Activated naive CD8-positive, alpha-beta T cell treated with anti-CD3 and anti-CD28 coated beads, Interleukin-2, amount 50 U/mL, for 24 hours (primary cell): ENCODE measurements around the gene RAB40B.
"Not testable (repeated sequence)": the region's sequence is repeated elsewhere in the genome, so short reads cannot be mapped to it uniquely, and the experiment has no call there.

ENCODE experiments used
- ATAC-seq: fragments of 150-1000 bp; cut with Tn5 transposase; one replicate; pipeline ENCODE4 v1.10.0; 2021
- DNase-seq: peaks from one replicate; pipeline ENCODE4 v3.0.0; 2021
- H3K27ac Mint-ChIP-seq: one replicate; pipeline ENCODE4 v1.8.0; 2021; ENCODE audit warnings: mild to moderate bottlenecking, mixed read lengths
- H3K27me3 Mint-ChIP-seq: one replicate; pipeline ENCODE4 v1.8.0; 2021; ENCODE audit warnings: mixed read lengths
- H3K36me3 Mint-ChIP-seq: one replicate; pipeline ENCODE4 v1.8.0; 2021; ENCODE audit warnings: low read depth, mixed read lengths
- H3K4me1 Mint-ChIP-seq: one replicate; pipeline ENCODE4 v1.8.0; 2021; ENCODE audit warnings: mixed read lengths
- H3K4me3 Mint-ChIP-seq: one replicate; pipeline ENCODE4 v1.8.0; 2021; ENCODE audit warnings: mild to moderate bottlenecking, moderate library complexity, mixed read lengths
- H3K9me3 Mint-ChIP-seq: one replicate; pipeline ENCODE4 v1.8.0; 2021; ENCODE audit warnings: mixed read lengths

RAB40B gene

GRCh38 chr17:82658331-82658730 is 40.2 kb downstream of the RAB40B start:
- H3K27ac Mint-ChIP-seq: no peak overlapping the region
- no peaks in the 10 kb centered on the region for H3K27me3 Mint-ChIP-seq
- no peaks in the 10 kb centered on the region for H3K9me3 Mint-ChIP-seq
- DNase-seq (no peak), ATAC-seq (no peak)
- no peak overlapping the region for H3K4me3 Mint-ChIP-seq
- H3K36me3 Mint-ChIP-seq: no peaks in the 10 kb centered on the region
- H3K4me1 Mint-ChIP-seq: no peaks in the 10 kb centered on the region

DNA sequence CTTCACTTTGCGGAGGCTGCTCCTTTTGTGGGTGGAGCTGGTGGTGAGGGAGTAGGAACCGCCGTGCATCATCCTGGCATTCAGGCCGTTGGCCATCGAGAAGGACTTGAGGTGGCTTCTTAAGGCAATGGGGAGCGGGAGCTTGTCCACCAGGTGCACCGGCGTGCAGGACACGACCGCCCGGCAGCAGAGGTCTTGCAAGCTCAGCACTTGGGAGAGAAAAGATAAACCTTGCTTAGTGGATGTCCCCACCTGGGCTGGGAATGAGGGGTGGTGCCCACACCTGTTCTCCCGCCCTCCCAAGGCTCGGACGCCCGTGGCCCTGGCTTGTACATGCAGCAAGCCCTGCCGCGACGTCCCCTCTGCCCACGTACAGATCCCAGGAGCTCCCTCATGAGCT is 40.6 kb downstream of the RAB40B start:
- no peak for DNase-seq
- no peak overlapping the region for H3K4me3 Mint-ChIP-seq
- ATAC-seq: no peak
- H3K27me3 Mint-ChIP-seq: no peaks in the 10 kb centered on the region
- no peaks in the 10 kb centered on the region for H3K9me3 Mint-ChIP-seq
- no peaks in the 10 kb centered on the region for H3K4me1 Mint-ChIP-seq
- H3K36me3 Mint-ChIP-seq: no peaks in the 10 kb centered on the region
- H3K27ac Mint-ChIP-seq: no peak overlapping the region

DNA sequence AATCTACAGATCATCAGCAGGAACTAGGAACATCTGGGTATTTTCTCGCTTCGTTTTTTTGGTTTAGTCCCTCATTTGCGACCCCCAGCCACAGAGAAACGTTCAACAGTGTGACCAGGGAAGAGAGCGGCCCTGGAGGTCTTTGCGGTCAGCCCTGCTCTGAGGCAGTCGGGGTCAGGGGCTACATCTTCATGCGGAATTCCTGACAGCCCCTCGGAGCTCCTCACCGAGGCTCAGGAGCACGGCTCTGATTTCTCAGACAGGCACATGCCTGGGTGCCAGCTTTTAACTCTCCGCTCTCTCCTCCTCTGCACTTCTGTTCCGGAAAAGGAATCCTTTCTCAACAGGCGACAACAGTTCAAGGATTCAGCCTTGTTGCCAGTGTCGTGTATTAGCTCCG is 42.2 kb downstream of the RAB40B start:
- H3K27ac Mint-ChIP-seq: no peak overlapping the region
- no peaks in the 10 kb centered on the region for H3K27me3 Mint-ChIP-seq
- H3K9me3 Mint-ChIP-seq: no peaks in the 10 kb centered on the region
- no peaks in the 10 kb centered on the region for H3K36me3 Mint-ChIP-seq
- H3K4me3 Mint-ChIP-seq: no peak overlapping the region
- ATAC-seq (no peak), DNase-seq (no peak)
- H3K4me1 Mint-ChIP-seq: no peaks in the 10 kb centered on the region

DNA sequence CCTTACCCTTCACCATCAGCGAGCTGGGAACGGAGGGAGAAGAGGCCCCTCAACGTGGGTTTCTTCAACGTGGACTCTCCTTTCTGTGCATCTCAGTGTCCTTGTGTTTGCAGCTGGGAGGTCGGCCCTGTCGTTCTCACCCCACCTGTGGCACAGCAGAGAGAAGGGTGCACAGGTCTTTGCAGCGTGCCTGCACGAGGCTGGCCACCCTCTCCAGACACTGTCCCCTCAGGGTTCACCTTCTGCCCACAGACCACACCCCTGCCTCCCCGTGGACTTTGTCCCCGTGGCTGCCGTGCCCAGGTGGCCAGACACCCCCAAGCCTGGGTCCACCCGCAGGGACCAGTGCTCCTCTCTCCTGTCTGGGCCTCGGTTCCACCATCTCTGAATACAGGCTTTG is 43.0 kb downstream of the RAB40B start:
- no peaks in the 10 kb centered on the region for H3K36me3 Mint-ChIP-seq
- no peak overlapping the region for H3K27ac Mint-ChIP-seq
- H3K27me3 Mint-ChIP-seq: no peaks in the 10 kb centered on the region
- H3K4me3 Mint-ChIP-seq: no peak overlapping the region
- DNase-seq (no peak), ATAC-seq (no peak)
- H3K9me3 Mint-ChIP-seq: no peaks in the 10 kb centered on the region
- H3K4me1 Mint-ChIP-seq: no peaks in the 10 kb centered on the region

- no peaks in the 10 kb centered on the region for H3K4me1 Mint-ChIP-seq
- ATAC-seq (no peak), DNase-seq (no peak)
- H3K27ac Mint-ChIP-seq: no peak overlapping the region
- no peaks in the 10 kb centered on the region for H3K9me3 Mint-ChIP-seq
- H3K27me3 Mint-ChIP-seq: no peaks in the 10 kb centered on the region
- no peaks in the 10 kb centered on the region for H3K36me3 Mint-ChIP-seq
- no peak overlapping the region for H3K4me3 Mint-ChIP-seq
Measured at GRCh38 chr17:82655038-82655479, 43.4 kb downstream of the RAB40B start.

DNA sequence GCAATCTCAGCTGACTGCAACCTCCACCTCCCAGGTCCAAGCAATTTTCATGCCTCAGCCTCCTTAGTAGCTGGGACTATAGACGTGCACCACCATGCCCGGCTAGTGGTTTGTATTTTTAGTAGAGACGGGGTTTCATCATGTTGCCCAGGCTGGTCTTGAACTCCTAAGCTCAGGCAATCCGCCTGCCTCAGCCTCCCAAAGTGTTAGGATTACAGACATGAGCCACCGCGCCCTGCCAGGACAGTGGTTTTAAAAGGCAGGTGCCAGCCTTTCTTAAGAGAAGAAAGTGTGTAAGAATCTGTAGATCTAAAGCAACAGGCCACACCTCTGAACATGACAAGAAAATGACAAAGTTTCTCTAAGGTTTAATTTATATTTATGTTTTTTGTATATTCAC is 43.9 kb downstream of the RAB40B start:
- DNase-seq, H3K9me3 Mint-ChIP-seq, H3K36me3 Mint-ChIP-seq, H3K27me3 Mint-ChIP-seq, H3K4me3 Mint-ChIP-seq, H3K4me1 Mint-ChIP-seq, ATAC-seq, H3K27ac Mint-ChIP-seq: not testable (repeated sequence)

DNA sequence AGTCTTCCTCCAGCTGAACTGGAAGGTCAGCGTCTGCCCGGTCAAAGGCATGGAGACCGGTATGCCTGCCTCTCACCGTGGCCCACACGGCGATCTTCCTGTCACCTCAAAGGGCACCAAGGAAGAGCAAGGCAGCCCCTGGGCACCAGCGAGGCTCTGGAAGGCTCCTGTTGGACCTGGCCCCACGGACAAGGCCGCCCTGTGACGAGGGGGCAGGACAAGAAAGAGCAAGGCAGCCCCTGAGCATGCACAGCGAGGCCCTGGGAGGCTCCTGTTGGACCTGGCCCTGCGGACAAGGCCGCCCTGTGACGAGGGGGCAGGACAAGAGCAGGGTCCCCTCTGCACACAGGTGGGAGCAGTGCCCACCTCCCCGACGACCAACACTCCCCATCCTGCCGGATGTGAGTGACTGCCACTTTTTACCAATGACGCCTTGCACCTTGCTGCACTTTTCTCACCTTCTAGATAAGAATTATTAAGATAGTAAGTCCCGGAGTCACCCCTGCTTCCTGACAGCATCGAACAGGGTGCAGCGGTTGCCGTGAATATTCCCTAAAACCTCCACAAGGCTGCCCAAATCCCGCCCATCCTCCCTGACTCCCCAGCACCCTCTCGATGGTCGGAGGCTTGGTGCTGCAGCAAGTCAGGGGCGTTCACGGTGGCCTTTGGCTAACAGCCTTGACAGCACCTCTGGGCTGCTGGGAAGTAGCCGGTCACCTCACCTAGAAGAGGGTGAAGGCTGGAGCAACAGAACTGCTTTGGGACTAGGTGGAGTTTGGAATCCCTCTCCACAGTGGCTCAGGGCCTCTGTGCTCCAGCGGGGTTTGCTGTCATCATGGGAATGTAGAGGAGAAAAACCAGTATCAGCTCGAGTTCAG is 44.6 kb downstream of the RAB40B start:
- DNase-seq (no peak), ATAC-seq (no peak)
- Mint-ChIP-seq H3K4me3 (no peak overlapping the region), H3K9me3 (no peaks in the 10 kb centered on the region), H3K4me1 (no peaks in the 10 kb centered on the region), H3K27me3 (no peaks in the 10 kb centered on the region), H3K36me3 (no peaks in the 10 kb centered on the region), H3K27ac (no peak overlapping the region)

DNA sequence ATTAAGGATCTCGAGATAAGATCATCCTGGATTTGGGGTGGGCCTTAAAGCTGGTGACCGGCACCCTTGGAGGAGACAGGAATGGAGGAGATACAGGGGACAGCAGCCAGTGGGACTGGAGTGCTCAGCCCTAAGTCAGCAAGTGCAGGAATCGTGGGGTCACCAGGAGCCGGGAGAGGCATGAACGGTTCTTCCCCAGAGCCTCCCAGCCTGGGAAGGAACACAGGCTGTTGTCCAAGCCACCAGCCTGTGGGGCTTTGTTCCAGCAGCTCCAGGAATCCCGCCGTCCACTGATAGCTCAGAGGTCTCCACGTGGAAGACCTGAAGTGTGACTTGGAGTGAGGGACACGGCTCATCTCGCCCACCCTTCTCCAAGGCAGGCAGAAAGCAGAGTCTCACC is 47.8 kb downstream of the RAB40B start:
- peaks cover 12% of the 10 kb centered on the region for H3K4me1 Mint-ChIP-seq
- no peaks in the 10 kb centered on the region for H3K9me3 Mint-ChIP-seq
- no peak overlapping the region for H3K4me3 Mint-ChIP-seq
- H3K36me3 Mint-ChIP-seq: peaks cover 9% of the 10 kb centered on the region
- H3K27me3 Mint-ChIP-seq: no peaks in the 10 kb centered on the region
- ATAC-seq (no peak), DNase-seq (no peak)
- H3K27ac Mint-ChIP-seq: no peak overlapping the region

- ATAC-seq (no peak), DNase-seq (no peak)
- H3K27me3 Mint-ChIP-seq: no peaks in the 10 kb centered on the region
- H3K9me3 Mint-ChIP-seq: no peaks in the 10 kb centered on the region
- no peak overlapping the region for H3K27ac Mint-ChIP-seq
- H3K4me1 Mint-ChIP-seq: peaks cover 18% of the 10 kb centered on the region
- peaks cover 14% of the 10 kb centered on the region for H3K36me3 Mint-ChIP-seq
- peak overlapping the region; percentile 21 for H3K4me3 Mint-ChIP-seq
Measured at GRCh38 chr17:82649501-82650261, 48.8 kb downstream of the RAB40B start.

DNA sequence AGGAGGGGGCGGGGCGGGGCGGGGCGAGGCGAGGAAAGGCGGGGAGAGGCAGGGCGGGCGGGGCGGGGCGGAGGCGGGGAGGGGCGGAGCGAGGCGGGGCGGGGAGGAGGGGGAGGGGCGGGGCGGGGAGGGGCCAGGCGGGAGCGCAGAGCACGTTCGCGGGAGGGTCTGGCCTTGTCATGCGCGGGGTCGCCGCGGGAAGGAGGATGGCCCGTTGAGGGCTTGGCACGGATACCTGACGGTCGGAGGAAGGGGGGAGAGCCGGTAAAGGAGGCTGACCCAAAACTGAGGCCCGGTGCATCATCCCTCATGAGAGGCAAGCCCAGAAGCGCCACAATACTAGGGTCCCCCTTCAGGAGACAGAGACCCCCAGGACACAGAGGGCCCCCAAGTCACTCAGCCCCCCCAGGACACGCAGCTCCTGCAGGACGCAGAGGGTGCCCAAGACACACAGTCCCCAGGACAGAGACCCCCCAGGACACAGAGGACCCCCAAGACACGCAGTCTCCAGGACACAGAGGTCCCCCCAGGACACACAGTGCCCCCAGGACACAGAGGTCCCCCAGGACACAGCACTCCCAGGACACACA is 49.7 kb downstream of the RAB40B start:
- Mint-ChIP-seq H3K27ac (no peak overlapping the region), H3K27me3 (no peaks in the 10 kb centered on the region), H3K4me1 (peaks cover 18% of the 10 kb centered on the region), H3K36me3 (peaks cover 20% of the 10 kb centered on the region), H3K4me3 (no peak overlapping the region), H3K9me3 (no peaks in the 10 kb centered on the region)
- DNase-seq (peak; percentile 52), ATAC-seq (no peak)

GRCh38 chr17:82648165-82648668 is 50.3 kb downstream of the RAB40B start, which contains the start of gene WDR45B:
Gene WDR45B (minus strand): TSS chr17:82648444. CDS start chr17:82648340, 104 bp downstream.
- ATAC-seq: peak; percentile 90
- H3K4me3 Mint-ChIP-seq: peak within 1 kb of the TSS; percentile 83
- peaks cover 22% of the 10 kb centered on the region for H3K36me3 Mint-ChIP-seq

GRCh38 chr17:82647593-82648164 is 50.8 kb downstream of the RAB40B start:
- H3K36me3 Mint-ChIP-seq: peaks cover 25% of the 10 kb centered on the region
- DNase-seq (peak; percentile 57), ATAC-seq (peak; percentile 12)
- peaks cover 18% of the 10 kb centered on the region for H3K4me1 Mint-ChIP-seq
- no peaks in the 10 kb centered on the region for H3K27me3 Mint-ChIP-seq
- H3K9me3 Mint-ChIP-seq: no peaks in the 10 kb centered on the region
- H3K4me3 Mint-ChIP-seq: peak overlapping the region; percentile 83
- H3K27ac Mint-ChIP-seq: peak overlapping the region; percentile 59

More at GRCh38 chr17:82648165-82648668, 50.3 kb downstream of the RAB40B start, which contains the start of gene WDR45B:
- H3K4me1 Mint-ChIP-seq: peaks cover 18% of the 10 kb centered on the region
- DNase-seq: peak; percentile 91
- peak within 1 kb of the TSS; percentile 64 for H3K27ac Mint-ChIP-seq
- H3K9me3 Mint-ChIP-seq: no peaks in the 10 kb centered on the region
- no peaks in the 10 kb centered on the region for H3K27me3 Mint-ChIP-seq

- Mint-ChIP-seq H3K4me3 (peak overlapping the region; percentile 83), H3K27ac (no peak overlapping the region), H3K27me3 (no peaks in the 10 kb centered on the region), H3K4me1 (peaks cover 20% of the 10 kb centered on the region), H3K9me3 (no peaks in the 10 kb centered on the region), H3K36me3 (peaks cover 37% of the 10 kb centered on the region)
- ATAC-seq (no peak), DNase-seq (no peak)
Measured at GRCh38 chr17:82645516-82645915, 53.0 kb downstream of the RAB40B start.

- Mint-ChIP-seq H3K9me3 (no peaks in the 10 kb centered on the region), H3K36me3 (peaks cover 46% of the 10 kb centered on the region), H3K4me1 (peaks cover 23% of the 10 kb centered on the region), H3K27me3 (no peaks in the 10 kb centered on the region), H3K27ac (no peak overlapping the region), H3K4me3 (no peak overlapping the region)
- no peak for DNase-seq
- ATAC-seq: no peak
Measured at GRCh38 chr17:82644148-82644547, 54.4 kb downstream of the RAB40B start.
